Liver (tissue), 3 donors: Measurements from ENCODE around the gene IL1R2.

Source experiments
- FOXA1 ChIP-seq: IDR thresholded peaks from 2 replicates; pipeline ENCODE4 v1.6.1; 2016; ENCODE audit warnings: antibody characterized with exemption
- HNF4A ChIP-seq, 2 donors: conservative IDR thresholded peaks; 2 replicates each; pipeline ENCODE4 v1.6.1; 2016; ENCODE audit warnings: antibody characterized with exemption in 2 of 2, mild to moderate bottlenecking in 2 of 2
- RAD21 ChIP-seq, 2 donors: IDR thresholded peaks; 2 replicates each; pipeline ENCODE4 v1.6.1; 2016; ENCODE audit warnings: antibody characterized with exemption in 2 of 2, mild to moderate bottlenecking in 2 of 2
- SP1 ChIP-seq: IDR thresholded peaks from 2 replicates; pipeline ENCODE4 v1.6.1; 2018; ENCODE audit warnings: antibody characterized with exemption, mild to moderate bottlenecking
- TF ChIP-seq, protein P1 (sequence below): fragments of 150-350 bp; IDR thresholded peaks from 2 replicates; pipeline ENCODE4 v1.5.1; 2017; ENCODE audit warnings: improper control_type of control experiment, low read depth, low read length; ENCODE audit not compliant: missing input control
- TF ChIP-seq, protein P2 (sequence below): IDR thresholded peaks from 2 replicates; pipeline ENCODE4 v1.6.1; 2016; ENCODE audit warnings: antibody characterized with exemption
- TF ChIP-seq, protein P3 (sequence below): IDR thresholded peaks from 2 replicates; pipeline ENCODE4 v1.6.1; 2016; ENCODE audit warnings: antibody characterized with exemption
- donor health status: healthy.
- donor health status: healthy.

DNA sequence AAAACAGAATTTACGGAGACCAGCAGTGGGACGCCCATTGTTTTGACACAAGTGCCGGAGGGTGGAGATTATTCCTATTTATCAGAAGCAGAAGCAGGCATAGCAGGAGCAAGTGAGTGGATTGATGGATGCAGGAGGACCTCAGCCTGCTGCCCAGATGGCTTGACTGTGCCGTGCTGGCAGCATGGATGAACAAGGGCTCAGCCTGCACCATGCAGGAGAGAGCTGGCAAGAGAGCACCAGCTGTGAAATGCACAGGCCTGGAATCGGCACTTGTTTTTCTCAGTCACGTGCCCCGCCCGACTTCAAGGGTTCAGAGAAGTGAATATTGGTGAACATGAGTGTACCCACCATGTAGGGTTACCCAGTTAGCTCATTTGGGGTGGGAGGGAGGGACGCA, 4.0 kb downstream of the IL1R2 start:
- TF ChIP-seq, protein P1, sequence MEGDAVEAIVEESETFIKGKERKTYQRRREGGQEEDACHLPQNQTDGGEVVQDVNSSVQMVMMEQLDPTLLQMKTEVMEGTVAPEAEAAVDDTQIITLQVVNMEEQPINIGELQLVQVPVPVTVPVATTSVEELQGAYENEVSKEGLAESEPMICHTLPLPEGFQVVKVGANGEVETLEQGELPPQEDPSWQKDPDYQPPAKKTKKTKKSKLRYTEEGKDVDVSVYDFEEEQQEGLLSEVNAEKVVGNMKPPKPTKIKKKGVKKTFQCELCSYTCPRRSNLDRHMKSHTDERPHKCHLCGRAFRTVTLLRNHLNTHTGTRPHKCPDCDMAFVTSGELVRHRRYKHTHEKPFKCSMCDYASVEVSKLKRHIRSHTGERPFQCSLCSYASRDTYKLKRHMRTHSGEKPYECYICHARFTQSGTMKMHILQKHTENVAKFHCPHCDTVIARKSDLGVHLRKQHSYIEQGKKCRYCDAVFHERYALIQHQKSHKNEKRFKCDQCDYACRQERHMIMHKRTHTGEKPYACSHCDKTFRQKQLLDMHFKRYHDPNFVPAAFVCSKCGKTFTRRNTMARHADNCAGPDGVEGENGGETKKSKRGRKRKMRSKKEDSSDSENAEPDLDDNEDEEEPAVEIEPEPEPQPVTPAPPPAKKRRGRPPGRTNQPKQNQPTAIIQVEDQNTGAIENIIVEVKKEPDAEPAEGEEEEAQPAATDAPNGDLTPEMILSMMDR = no peak
- TF ChIP-seq, protein P2, sequence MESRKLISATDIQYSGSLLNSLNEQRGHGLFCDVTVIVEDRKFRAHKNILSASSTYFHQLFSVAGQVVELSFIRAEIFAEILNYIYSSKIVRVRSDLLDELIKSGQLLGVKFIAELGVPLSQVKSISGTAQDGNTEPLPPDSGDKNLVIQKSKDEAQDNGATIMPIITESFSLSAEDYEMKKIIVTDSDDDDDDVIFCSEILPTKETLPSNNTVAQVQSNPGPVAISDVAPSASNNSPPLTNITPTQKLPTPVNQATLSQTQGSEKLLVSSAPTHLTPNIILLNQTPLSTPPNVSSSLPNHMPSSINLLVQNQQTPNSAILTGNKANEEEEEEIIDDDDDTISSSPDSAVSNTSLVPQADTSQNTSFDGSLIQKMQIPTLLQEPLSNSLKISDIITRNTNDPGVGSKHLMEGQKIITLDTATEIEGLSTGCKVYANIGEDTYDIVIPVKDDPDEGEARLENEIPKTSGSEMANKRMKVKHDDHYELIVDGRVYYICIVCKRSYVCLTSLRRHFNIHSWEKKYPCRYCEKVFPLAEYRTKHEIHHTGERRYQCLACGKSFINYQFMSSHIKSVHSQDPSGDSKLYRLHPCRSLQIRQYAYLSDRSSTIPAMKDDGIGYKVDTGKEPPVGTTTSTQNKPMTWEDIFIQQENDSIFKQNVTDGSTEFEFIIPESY = no peak
- TF ChIP-seq HNF4A (conservative IDR thresholded peaks at IDR 0.05) (no peak), SP1 (no peak), FOXA1 (no peak), RAD21 (IDR thresholded peaks at IDR 0.05) (no peak)
- TF ChIP-seq, protein P3, sequence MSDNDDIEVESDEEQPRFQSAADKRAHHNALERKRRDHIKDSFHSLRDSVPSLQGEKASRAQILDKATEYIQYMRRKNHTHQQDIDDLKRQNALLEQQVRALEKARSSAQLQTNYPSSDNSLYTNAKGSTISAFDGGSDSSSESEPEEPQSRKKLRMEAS = no peak
